DLD1 (cell line): ENCODE measurements around the gene APLN.

Experiments used
- in situ Hi-C: cut with HindIII; loops from 2 replicates; pipeline ENCODE4 v1.10.0; 2017; ENCODE audit warnings: low sequenced_read_pairs

Gene APLN, protein sequence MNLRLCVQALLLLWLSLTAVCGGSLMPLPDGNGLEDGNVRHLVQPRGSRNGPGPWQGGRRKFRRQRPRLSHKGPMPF

DNA sequence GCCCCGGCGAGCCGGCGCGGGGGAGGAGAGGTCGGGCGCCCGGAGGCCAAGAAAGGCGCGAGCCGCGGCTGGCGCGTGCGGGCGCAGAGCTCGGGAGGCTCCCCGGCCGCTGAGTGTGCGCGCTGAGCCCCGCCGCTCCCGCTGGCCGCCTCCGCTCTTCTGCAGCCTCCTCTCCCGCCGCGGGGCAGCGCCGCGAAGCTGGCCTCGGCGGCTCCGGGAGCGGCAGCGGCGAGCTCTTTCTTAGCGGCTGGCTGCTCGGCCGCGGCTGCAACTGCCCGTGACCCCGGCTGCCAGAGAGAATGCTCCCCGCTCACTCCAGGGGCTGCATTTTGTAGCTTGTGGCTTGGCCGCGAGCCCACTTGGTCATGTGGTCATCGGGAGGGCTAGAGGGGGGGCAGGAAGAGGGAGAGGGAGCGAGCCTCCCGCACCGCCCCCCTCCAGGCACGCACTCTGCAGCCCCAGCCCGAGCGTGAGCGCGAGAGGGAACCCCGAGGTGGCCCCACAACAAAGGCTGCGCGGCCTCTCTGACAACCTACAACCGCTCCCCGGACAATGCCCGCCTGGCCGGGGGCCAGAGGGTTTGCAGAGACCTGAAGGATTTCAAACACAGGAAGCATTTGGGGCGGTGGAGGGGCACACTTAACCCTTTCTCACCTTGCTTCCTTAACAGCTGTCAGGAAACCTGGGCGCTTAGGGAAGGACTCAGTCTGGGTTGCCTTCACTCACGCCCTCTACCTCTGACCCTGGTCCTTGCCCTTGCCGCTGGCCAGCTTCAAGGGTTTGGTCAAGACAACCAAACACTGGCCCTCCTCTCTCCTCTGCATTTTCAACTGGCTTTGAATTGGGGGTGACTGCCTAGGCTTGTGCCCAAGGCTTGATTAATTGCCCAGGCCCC lies at the start of gene APLN:
Gene APLN, minus strand, starts transcription at position 305 of the 895 bp plus-strand sequence. CDS start 326 bp downstream, outside the sequence.
- in situ Hi-C loops, result no loop called here

DNA sequence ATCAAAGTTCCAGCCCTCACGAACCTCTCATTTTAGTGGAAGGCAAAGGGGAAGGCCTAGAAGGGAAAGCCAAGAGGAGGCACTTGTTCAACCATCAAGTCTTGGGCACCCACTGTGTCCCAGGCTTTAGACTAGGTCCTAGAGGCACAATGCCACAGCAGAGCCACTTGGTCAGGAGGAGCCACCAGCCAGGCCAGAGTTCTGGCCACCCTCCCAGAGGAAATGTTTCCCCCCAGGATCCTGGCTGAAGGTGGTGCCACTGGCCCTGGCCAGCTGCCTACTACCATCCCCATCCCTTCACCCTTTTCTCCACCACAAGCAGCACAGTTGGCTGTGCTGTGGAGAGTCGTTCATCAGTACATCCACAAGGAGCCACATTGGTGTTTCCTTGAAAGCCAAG lies 49.7 kb upstream of the APLN start:
- in situ Hi-C loops, result no loop called here

- in situ Hi-C loops, result no loop called here
Observed at GRCh38 chrX:129701624-129702069, 46.9 kb upstream of the APLN start.

GRCh38 chrX:129700536-129700935 lies 45.8 kb upstream of the APLN start:
- in situ Hi-C loops, result no loop called here

- in situ Hi-C loops, result no loop called here
Observed at GRCh38 chrX:129698150-129698549, 43.4 kb upstream of the APLN start.

DNA sequence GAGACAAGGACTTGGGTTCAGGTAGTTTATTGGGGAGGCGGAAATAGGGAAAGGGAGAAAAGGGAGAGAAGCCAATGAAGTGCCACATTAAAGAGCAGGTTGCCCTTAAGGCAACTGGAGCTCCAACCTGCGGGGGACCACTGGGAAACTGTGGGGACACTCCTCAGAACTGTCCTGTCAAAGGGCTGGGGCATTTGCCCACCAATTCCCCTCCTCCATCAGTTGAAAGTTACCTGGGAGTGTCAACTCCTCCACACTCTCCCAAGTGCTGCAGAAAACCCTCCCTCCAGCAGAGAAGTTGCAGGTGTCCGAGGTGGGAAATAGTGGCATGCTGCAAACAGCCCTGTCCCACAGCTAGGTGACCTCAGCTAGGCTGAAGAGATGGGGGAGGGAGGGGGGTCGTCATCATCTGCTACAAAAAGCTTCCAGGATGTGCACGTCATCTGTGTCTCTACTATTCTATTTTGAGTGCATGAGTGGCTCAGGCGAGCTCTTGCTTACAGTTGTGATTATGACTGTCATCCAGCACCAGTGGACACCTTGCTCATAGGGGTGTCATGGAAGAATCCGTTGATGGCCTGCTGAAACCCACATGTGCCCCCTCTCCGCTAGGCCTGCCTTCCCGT lies 42.6 kb upstream of the APLN start:
- in situ Hi-C loops, result no loop called here

GRCh38 chrX:129696463-129697155 lies 41.9 kb upstream of the APLN start:
- in situ Hi-C loops, result no loop called here

GRCh38 chrX:129695937-129696336 lies 41.2 kb upstream of the APLN start:
- in situ Hi-C loops, result no loop called here

DNA sequence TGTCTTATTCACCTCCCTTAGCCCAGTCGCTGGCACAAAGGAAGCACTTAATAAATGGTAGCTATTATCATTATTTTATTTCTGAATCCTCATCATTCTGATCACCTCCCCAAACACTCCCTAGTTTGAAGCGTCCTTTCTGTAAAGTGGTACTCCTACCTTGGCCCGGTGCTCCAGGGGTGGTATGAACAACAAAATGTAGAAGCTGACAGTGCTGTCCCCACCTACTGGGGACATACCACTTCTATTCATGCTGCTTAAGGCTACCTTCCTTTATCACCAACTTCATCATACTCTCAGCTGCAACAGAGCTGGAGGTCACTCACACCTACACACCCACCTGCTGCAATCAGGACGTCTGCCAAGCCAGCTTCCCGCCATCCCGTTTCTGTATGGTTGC lies 40.8 kb upstream of the APLN start:
- in situ Hi-C loops, result no loop called here

- in situ Hi-C loops, result no loop called here
Observed at GRCh38 chrX:129694805-129695204, 40.0 kb upstream of the APLN start.

GRCh38 chrX:129693354-129693753 lies 38.6 kb upstream of the APLN start:
- in situ Hi-C loops, result no loop called here

DNA sequence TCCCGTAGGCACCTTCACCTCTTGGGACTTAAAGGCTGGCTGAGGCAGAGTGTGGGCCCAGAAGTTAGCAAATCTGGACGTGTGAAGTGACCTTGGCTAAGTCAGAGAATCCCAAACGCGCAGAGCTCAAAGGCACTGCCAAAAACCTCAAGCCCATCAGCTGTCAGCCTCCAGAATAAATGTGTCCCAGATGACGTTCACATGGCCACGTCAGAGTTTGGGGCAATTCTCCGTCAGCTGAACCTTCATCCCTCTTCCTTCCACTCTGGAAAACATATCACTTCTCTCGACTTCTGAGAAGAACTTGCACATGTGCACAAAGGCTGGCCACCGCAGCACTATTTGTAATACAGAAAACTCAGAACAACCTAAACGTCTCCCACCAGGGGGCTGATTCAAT lies 35.7 kb upstream of the APLN start:
- in situ Hi-C loops, result no loop called here

GRCh38 chrX:129689796-129690195 lies 35.0 kb upstream of the APLN start:
- in situ Hi-C loops, result no loop called here

GRCh38 chrX:129688097-129688496 lies 33.3 kb upstream of the APLN start:
- in situ Hi-C loops, result no loop called here

GRCh38 chrX:129686422-129686948 lies 31.7 kb upstream of the APLN start:
- in situ Hi-C loops, result no loop called here

GRCh38 chrX:129682979-129683378 lies 28.2 kb upstream of the APLN start:
- in situ Hi-C loops, result no loop called here

DNA sequence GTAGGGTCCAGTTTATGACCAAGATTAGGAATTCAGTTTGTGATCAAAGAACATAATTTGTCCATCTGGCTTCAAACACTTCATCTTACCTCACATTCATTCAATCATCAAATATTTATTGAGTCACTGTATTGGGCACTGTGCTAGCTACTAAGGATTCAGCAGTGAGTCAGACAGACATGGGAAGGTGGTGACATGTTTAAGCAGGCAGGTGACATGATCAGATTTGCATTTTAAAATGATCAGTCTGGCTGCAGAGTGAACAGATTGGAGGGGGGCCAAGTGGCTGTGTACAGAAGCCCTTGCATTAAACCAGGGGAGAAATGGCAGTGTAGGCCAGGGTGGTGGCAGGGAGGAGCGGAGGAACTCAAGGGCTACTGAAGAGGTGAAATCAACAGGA lies 25.1 kb upstream of the APLN start:
- in situ Hi-C loops, result no loop called here

DNA sequence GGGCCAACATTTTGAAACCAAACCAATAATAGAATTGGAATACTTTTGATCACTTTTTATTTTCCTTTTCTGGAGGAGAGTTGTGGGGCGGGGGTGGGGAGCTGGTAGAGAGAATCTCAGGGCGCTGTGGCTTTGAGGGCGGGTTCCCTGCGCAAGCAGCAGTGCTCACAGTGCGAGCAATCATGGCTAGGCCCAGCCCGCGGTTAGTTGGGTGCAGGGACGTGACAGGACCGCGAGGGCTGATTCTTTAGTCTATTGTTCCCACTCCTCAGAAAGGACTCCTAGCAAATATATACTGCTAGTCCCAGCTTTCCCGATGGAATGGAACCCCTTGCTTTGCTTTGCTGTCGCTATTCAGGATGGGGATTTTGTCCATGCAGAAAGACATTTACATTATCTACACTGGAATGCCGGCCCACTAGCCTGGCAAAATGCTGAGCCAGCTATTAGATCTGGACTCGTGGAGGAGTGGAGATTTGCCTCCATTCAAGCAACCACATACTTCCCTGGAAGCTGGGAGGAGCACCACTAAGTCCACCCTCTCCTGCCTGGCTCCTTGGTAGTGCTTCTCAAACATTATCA lies 23.9 kb upstream of the APLN start:
- in situ Hi-C loops, result no loop called here

GRCh38 chrX:129667412-129667811 lies 12.7 kb upstream of the APLN start:
- in situ Hi-C loops, result no loop called here

GRCh38 chrX:129665916-129666644 lies 11.3 kb upstream of the APLN start:
- in situ Hi-C loops, result no loop called here
